ENCODE results near the gene ZNF574.

Gene ZNF574

DNA sequence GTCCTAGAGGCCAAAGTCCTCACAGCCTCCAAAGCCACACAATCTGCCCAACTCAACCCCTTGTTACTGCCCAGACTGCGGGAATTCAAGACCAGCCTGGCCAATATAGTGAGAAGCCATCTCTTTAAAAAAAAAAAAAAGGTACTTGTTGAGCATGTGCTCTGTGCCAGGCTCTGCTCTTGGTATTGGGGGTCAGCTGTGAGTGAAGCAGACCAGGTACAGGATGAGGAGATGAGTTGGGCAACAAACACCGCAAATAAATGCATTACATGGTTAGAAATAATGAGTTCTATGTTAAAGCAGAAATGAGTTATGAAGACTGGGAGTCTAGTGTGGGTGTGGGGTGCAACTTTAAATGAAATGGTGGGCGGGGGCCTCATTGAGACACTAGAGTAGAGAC lies 15.8 kb upstream of the ZNF574 start:
- DNase-seq = no peak

GRCh38 chr19:42062381-42062780 lies 13.6 kb upstream of the ZNF574 start:
- DNase-seq = no peak

GRCh38 chr19:42064432-42064831 lies 11.5 kb upstream of the ZNF574 start:
- no peak for DNase-seq

- DNase-seq = no peak
Measured at GRCh38 chr19:42065051-42065450, 10.9 kb upstream of the ZNF574 start.

GRCh38 chr19:42065511-42065910 lies 10.5 kb upstream of the ZNF574 start:
- no peak for DNase-seq

DNA sequence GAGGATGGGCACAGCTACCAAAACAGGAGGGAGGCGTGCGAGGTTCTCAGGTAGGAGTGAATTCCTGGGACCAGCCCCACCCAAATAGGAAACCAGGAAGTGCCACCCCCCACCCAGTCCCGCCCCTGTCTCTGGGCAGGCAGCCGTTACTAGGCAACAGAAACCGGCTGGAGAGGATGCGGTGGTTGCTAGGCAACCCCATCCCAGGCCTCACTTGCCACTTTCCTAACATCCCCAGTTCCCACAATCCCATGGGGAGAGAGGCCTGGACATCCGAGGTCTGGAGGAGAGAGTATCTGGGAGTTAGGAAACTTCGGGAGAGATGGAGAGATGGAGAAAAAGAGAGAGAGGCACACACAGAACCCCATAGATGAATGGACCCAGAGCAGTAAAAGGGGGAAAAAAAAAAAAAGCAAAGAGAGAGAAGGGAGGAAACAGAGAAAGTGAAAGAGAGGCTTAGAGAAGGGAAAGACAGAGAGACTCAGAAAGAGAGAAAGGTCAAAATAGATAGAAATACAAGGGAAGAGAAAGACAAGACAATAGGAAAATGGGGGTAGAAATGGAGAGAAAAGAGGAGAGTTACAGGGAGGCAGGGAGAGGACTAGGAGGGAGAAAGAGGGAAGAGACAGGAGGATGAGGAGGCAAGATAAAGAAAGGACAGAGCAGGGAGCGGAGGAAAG lies 9.8 kb upstream of the ZNF574 start:
- no peak for DNase-seq

DNA sequence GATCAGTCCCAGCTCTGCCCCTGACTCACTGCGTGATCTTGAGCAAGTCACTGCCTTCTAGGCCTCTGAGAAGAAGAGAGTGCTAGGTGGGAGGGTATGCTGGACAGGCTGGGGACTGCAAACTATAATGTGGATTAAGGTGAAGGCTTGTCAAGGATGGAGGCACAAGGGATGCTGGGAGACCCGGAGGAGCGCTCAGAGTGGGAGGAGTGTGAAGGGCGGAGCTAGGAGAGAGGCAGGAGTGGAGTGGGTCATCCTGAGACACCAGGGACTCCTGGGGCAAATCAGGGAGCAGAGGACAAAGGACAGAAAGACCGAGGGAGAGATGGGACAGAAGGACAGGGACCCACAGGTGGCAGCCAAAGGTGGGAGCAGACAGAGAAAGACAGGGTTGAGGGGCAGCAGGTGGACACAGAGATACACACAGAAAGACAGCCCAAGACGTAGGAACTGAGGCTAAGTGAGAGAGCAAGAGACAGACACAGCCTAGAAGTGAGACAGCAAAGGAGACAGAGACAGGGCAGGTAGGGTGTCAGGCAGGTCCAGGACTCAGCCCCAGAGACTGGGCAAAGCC lies 8.6 kb upstream of the ZNF574 start:
- DNase-seq = no peak

DNA sequence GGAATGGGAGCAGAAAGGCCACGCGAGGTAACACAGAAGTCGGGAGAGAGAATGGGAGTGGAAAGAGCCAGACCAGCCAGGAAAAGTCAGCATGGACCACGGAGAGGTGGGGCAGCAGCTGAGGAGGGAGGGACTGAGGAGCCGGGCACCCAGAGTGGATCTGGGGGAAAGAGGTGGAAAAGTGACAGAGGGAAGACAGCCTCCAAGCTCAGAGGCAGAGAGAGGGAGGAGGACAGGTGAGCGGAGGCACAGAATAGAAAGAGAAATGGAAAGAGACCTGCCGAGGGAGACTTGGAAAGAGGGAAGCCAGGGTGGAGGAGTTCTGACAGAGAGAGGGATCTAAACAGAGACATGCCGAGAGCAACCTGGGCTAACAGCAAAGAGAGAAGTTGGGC lies 7.6 kb upstream of the ZNF574 start:
- DNase-seq = no peak

- no peak for DNase-seq
Measured at GRCh38 chr19:42068756-42069571, 7.0 kb upstream of the ZNF574 start.

DNA sequence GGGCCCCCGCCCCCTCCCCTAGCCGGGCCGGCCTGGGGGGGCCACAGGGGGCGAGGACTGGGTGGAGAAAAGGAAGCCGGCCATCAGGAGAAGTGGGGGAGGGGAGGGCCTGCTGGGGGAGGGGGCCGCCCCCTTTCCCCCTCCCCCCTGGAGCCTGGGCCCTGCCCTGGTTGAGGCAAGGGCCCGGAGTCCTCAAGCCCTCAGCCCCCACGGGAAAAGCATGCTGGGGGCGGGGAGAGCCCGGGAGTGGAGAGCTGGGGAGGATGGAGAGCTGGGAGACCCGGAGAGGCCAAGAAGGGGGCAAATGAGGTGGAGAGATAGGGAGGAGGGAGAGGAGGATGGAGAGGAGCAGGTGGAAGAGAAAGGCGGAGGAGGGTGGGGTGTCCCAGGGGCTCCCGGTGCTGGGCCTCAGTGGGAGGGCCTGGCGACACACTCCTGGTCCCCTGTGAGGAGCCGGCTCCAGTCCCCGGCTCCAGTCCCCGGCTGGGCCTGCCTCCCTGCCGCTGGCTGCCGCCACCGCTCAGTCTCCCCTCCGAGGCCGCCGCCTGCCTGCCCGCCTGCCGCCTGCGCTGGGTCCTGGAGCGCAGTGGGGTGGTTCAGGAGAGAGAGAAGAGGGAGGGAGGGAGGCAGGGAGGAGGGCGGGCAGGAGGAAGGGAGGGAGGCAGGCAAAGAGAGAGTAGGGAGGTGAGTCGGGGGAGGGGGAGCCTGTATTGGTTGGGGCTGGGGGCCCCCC lies 6.2 kb upstream of the ZNF574 start, which contains the start of gene GRIK5:
GRIK5 (minus strand) TSS at position 588 of the 733 bp plus-strand sequence. CDS start 4,436 bp downstream, outside the sequence.
- DNase-seq = peak in 2 of 4 experiments; percentile 12 to 21

DNA sequence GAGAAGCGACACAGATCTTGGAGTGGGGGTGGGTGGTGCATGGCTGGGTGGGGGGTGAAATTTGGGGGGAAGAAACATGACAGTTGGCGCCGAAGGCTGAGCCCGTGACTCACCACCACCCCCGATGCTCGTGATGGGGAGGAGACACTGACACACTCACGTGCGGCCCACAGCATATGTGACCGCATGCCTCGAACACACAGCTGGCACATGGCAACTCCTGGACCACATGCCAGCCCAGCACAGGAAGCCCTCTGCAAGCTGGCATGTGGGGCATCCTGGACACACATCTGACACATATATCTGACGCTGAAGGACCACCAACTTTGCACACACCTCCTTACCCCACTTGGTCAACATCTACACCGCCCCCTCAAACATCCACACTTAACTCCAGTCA lies 4.7 kb upstream of the ZNF574 start:
- DNase-seq = no peak

DNA sequence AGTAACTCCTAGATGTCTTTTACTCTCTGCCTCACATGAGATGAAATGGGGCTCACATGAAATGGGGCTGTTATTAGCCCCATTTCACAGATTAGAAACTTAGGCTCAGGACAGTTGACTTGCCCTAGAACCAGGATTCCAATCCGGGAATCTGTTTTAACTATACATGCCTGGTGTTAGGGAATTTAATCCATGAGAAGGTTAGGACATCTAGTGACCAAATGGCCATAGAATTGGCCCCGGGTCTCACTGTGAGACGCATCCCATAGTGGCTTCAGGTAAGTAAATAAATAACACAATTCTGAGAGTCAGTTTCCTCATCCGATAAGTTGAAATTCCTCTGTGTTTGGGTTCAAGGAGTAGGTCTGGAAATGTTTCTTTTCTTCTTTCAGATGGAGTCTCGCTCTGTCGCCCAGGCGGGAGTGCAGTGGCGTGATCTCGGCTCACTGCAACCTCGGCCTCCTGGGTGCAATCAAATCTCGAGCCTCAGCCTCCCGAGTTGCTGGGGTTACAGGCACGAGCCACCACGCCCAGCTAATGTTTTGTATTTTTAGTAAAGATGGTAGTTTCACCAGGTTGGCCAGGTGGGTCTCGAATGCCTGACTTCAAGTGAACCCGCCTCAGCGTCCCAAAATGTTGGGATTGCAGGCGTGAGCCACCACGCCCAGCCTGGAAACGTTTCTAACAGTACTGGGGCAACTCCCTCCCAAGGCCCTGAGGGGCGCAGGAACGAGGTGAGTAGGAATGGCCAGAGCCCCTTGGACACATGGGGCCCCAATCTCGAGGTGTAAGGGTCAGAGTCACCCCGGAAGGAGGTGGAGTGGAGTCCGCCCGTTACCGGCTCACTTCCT lies 1.2 kb upstream of the ZNF574 start:
- DNase-seq = peak; percentile 44 to 71 (median 58)

DNA sequence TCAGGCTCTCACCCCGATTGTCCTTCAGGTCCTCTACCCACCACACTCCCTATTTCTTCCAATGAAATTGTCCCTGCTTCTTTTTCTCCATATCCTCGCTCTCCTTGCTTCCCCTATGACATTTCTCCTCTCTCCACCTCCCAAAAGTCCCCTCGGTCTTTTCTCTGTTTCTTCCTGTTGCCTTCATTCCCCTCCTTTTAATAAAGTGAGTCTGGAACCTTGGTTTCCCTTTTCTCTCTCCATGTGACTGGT lies 676 bp upstream of the ZNF574 start:
- DNase-seq = no peak

DNA sequence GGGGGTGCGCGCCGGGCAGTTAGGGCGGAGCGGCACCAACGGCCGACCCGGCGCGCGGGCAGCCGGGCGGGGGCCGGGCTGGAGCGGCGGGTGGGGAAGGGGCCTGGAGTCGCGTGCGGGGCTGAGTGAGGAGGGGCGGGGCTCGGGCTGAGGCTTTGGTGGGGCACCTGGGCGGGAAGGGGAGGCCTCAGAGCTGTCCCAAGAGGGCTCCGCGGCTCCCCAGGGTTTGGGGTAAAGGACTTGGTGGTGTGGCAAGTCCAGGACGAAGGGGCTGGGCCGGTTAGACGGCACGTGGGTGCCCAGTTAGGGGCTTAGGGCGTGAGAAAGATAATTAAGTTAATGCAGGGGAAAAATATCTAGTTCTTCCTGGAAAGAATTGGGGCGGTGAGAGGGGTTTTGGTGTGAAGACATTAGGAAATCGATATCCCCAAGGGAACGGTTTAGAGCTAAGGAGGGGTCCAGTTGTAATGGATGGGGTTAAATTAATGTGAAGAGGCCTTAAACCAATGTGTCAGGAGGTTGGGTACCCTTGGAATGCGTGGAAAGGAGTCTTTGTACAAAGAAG lies 496 bp downstream of the ZNF574 start:
- no peak for DNase-seq

GRCh38 chr19:42078058-42078457 lies 2.1 kb downstream of the ZNF574 start:
- DNase-seq = no peak

- DNase-seq = no peak
Measured at GRCh38 chr19:42078538-42079275, 2.7 kb downstream of the ZNF574 start.

GRCh38 chr19:42079276-42079669 lies 3.3 kb downstream of the ZNF574 start:
- DNase-seq = no peak

- DNase-seq = no peak
Measured at GRCh38 chr19:42079886-42080763, 4.2 kb downstream of the ZNF574 start.

DNA sequence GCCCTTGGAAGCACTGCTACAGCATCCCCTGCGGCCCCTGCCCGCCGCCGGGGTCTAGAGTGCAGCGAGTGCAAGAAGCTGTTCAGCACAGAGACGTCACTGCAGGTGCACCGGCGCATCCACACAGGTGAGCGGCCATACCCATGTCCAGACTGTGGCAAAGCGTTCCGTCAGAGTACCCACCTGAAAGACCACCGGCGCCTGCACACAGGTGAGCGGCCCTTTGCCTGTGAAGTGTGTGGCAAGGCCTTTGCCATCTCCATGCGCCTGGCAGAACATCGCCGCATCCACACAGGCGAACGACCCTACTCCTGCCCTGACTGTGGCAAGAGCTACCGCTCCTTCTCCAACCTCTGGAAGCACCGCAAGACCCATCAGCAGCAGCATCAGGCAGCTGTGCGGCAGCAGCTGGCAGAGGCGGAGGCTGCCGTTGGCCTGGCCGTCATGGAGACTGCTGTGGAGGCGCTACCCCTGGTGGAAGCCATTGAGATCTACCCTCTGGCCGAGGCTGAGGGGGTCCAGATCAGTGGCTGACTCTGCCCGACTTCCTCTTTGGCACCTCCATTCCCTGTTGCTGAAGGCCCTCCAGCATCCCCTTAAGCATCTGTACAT lies 4.9 kb downstream of the ZNF574 start:
- no peak for DNase-seq

Measured in suppressor macrophage (primary cell).